Breast epithelium (tissue), 3 donors: ENCODE results near the gene METTL13.

Experiments
- POLR2A ChIP-seq: fragments of 450-650 bp; IDR thresholded peaks from one replicate; pipeline ENCODE4 v1.6.1; 2016; ENCODE audit warnings: antibody characterized with exemption, mild to moderate bottlenecking, moderate library complexity
- TF ChIP-seq, protein P1 (sequence below), 3 donors: fragments of 450-650 bp; IDR thresholded peaks; one replicate each; pipeline ENCODE4 v1.5.1; 2016 to 2017; ENCODE audit warnings: antibody characterized with exemption in 3 of 3, mild to moderate bottlenecking in 3 of 3, moderate library complexity in 3 of 3

DNA sequence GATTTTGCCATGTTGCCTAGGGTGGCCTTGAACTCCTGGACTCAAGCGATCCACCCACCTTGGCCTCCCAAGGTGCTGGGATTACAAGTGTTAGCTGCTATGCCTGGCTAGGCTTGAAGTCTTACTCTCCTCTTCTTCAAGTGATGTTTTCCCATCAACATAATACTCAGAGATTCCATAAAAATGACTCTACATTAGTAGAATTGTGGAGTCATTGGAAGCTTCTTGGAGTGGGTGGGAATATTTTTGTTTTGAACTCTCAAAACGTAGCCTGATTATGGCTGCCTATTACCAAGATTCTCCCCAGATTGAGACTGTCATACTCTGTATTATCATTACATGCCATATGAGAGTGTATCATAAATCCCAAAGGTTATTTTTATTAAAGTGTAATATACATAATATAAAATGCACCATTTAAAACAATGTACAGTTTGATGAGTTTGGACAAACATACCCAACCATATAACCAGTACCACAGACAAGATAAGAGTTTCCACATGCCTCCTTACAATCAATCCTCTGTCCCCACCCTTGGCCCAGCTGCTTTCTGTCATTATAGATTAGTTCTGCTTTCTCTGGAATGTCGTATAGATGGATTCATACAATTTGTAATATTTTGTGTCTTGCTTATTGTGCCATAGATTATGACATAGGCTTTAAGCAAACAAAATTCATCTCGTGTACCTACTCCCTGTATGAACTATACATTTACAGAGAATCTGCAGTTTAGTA is 51.8 kb downstream of the METTL13 start:
- TF ChIP-seq, protein P1, sequence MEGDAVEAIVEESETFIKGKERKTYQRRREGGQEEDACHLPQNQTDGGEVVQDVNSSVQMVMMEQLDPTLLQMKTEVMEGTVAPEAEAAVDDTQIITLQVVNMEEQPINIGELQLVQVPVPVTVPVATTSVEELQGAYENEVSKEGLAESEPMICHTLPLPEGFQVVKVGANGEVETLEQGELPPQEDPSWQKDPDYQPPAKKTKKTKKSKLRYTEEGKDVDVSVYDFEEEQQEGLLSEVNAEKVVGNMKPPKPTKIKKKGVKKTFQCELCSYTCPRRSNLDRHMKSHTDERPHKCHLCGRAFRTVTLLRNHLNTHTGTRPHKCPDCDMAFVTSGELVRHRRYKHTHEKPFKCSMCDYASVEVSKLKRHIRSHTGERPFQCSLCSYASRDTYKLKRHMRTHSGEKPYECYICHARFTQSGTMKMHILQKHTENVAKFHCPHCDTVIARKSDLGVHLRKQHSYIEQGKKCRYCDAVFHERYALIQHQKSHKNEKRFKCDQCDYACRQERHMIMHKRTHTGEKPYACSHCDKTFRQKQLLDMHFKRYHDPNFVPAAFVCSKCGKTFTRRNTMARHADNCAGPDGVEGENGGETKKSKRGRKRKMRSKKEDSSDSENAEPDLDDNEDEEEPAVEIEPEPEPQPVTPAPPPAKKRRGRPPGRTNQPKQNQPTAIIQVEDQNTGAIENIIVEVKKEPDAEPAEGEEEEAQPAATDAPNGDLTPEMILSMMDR (IDR thresholded peaks at IDR 0.05) = no peak
- no peak for TF ChIP-seq POLR2A
